Medulla oblongata (tissue), 1 donor: ENCODE results near the gene ARHGAP19.

Experiments
- DNase-seq: peaks from one replicate; pipeline ENCODE4 v3.0.0-alpha.2; 2015; ENCODE audit errors: extremely low spot score

Gene ARHGAP19, protein sequence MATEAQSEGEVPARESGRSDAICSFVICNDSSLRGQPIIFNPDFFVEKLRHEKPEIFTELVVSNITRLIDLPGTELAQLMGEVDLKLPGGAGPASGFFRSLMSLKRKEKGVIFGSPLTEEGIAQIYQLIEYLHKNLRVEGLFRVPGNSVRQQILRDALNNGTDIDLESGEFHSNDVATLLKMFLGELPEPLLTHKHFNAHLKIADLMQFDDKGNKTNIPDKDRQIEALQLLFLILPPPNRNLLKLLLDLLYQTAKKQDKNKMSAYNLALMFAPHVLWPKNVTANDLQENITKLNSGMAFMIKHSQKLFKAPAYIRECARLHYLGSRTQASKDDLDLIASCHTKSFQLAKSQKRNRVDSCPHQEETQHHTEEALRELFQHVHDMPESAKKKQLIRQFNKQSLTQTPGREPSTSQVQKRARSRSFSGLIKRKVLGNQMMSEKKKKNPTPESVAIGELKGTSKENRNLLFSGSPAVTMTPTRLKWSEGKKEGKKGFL

DNA sequence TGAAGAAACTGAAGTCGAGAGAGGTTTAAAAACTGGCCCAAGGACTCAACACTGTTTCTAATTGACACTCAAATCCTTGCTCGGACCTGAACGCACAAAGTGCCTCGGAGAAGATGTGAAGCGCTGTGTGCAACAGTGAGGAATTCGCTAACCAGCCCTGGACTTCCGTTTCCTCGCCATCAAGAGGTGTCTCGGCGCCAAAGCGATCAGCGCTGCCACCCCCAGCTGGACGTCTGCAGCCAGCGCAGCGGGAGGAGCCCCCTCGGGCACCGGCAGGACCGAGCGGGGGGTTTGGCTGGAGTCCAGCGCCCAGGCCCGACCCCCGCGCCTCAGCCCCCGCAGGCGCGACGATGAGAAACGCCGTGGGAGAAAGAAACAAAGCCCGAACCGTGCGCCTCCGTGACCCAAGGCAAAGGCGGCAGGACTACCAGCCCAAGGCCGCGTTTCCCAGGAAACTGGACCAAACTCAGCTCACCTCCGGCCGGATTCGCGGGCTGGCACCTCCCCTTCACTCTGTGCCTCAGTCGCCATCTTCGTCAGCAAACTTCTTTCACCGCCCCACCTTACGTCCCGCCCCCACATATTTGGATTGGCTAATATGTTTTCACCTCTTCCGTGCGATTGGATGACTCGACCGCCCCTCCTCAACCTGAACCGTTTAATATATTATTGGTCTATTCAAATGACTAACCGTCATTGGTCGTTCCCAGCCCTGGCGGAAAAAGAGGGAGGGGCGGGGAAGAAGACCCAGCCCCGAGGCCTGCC is at the start of gene ARHGAP19:
Gene ARHGAP19 (minus strand): TSS at position 541 of the 765 bp plus-strand sequence. CDS start 10 bp downstream, at position 531.
- peak; percentile 99 for DNase-seq

DNA sequence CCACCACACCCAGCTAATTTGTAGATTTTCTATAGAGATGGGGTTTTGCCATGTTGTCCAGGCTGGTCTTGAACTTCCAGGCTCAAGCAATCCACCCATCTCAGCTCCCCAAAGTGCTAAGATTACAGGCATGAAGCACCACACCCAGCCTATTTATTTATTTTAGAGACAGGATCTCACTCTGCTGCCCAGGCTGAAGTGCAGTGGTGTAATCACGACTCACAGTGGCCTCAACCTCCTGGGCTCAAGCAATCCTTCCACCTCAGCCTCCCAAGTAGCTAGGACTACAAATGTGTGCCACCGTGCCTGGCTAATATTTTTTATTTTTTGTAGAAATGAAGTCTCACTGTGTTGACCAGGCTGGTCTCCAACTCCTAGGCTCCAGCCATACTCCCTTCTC is 49.0 kb upstream of the ARHGAP19 start:
- no peak for DNase-seq

DNA sequence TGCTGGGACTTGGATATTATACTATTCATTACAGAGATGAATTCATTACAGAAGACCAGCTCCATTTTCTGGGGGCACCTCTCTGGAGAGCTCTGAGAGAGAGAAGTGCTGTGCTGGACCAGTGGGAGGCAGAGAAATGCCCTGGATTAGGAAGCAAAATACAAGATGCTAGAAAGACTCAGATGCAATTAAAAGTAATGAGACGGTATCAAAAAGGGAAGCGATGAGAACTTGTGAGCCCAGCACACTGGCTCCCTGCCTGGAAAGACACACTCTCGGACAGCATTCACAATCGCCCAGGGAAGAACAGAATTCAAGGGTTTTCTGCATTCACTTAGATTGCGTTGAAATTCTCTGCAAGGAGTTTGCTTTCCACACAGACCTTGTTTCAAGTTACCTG is 45.6 kb upstream of the ARHGAP19 start:
- peak; percentile 16 for DNase-seq

DNA sequence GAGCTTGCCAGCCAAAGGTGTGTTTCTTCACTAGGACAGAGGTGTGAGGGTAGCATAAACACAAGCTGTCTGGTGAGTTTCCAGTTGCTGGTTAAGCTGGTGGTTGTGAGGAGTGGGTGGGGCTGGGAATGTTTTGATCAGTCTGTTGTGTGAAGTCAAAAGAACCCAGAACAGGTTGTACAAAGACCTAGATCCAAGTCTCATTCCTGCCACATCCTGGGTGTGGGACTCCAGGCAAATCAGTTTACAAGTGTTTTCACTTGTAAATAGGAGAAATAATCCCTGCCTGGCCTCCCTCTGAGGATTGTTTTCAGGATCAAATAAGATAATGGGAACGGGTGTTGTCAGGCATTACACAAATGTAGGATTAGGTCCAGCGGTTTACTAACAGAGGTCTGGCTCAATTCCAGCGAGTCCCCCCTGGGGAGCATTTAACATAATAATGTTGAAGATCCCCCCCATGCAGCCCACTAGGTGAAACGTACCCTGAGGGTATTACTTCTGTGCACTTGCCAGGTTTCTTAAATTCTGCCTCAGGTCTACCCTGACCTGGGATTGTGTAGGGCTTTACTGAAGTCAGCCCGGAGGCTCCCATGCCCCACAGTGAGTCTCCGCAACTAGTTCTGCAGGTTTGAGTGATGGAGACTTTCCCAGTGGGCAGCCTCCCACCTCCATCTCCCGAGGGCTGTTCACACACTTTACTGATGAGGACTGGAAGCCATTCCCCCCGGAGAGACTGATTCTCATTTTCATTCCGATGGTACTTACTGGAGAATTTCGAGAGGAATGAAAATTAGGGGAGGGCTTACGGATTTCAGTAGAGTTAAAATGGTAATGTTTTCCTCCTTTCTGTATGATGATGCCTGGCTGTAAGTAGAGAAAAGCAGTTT is 44.8 kb upstream of the ARHGAP19 start:
- no peak for DNase-seq

DNA sequence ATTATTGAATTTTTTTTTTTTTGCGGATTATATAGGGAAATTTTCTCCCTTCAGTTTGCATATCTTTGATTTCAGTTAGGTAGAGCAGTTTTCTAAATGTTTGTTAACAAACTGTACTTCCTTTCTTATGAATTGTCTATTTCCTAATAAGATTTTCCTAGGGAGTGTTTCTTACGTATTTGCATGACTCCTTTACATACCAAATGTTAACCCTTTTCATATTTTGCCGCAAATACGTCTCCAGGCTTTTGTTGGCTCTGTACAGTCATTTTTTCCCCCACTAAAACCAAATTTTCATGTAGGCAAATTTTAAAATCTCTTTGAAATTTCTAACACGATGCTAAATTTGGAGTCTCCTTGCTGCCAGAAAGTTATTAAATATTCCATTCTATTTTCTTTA is 44.0 kb upstream of the ARHGAP19 start:
- DNase-seq = no peak

DNA sequence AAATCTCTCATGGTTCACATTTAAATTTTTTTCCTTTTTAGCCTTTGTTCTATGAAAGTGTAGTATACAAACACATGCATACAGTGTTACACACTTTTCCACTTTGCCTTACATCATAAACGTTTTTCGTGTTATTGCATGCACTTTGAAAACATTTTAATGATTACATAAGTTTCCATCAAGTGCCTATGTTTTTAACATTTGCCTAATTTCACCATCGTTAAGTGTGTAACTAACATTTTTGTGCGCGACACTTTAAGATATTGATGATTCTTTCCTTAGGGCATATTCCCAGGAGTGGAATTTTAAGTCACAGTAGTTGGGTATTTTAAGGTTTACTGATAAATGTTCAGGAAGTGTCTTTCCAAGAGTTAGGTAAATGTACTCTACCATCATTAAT is 43.6 kb upstream of the ARHGAP19 start:
- no peak for DNase-seq

DNA sequence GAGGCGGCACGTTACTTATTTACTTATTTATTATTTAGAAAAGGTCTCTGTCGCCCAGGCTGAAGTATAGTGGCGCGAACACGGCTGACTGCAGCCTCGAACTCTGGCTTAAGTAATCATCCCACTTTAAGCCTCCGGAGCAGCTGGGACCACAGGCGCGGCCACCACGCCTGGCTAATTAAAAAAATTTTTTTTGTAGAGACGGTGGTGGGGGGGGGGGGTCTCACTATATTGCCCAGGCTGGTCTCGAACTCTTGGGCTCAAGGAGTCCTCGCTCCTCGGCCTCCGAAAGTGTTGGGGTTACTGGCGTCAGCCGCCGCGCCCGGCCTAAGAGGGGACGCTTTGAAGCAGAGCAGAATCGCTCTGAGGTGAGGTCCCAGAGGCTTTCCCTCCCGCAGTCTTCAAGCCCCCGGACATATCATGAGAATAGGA is 42.8 kb upstream of the ARHGAP19 start:
- no peak for DNase-seq

DNA sequence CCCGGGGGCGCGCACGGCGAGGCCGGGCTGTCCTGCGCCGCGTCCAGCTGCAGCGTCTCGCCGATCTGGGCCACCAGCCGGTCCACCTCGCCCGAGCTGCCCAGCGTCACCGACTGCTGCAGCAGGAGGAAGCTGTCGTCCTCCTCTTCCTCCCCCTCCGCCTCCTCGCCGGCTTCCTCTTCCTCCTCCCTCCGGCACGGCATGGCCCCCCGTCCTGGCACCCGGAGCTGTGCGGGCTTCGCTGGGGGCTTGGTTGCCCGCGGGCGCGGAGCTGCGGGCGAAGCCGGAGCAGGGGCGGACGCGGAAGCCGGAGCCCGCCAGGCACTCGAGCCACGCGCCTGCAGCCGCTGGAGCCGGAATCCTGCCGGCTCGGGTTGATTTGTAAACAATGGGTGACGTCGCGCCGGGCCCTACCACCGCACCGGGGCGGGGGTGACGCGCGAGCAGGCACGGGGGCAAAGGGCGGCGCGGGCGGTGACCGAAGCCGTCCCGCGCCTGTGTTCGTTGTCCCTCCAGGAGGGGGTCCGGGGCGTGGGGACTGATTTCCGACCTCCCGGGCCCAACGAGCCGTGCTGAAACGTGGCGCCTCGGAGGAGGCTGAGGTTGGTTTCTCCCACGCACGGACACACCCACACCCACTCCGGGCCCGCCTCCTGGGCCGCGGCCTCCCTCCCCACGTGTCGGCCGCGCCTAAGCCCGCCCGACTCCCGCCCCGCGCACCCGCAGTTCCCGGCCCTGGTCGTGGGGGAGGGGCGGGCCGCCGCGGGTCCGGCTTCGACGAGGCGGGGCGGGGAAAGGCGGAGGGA is 42.1 kb upstream of the ARHGAP19 start, which contains the start of gene FRAT2:
Gene FRAT2 (minus strand): TSS at position 360 of the 806 bp plus-strand sequence. CDS start 157 bp downstream, at position 203.
- DNase-seq = peak; percentile 95

DNA sequence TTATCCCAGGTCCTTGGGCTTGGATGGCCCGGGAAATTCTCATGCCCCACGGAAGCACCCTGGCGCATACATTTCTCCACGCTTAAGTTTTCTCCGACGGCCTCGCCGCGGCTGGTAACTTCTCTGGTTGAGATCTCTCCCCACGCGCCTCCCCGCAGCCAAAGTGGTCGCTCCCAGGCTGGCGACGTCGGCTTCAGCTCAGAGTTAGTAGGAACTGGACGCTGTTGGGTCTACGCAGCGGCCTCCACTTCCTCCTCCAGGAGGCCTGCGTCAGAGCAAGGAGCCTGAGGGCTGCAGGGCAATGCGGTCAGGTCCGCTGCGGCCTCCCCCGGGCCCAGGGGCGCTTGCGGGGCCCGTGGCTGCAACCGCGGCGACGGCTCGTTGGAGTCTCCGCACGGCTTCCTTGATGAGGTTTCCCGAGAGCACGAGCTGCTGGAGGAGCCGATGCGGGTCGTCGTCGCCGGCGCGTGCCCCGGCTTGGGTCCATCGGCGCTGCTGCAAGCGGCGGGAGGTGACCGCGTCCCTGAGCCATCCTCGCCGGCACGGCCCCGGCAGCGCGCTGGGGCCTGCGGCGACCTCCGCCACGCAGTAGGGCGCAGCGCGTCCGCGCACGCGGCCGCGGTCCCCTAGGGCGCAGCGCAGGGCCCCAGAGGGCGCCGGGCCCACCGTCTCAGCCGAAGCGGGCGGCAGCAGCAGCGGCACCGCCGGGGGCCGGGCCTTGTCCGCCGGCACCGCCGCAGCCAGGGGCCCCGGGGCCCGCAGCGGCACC is 41.3 kb upstream of the ARHGAP19 start:
- peak; percentile 31 for DNase-seq

DNA sequence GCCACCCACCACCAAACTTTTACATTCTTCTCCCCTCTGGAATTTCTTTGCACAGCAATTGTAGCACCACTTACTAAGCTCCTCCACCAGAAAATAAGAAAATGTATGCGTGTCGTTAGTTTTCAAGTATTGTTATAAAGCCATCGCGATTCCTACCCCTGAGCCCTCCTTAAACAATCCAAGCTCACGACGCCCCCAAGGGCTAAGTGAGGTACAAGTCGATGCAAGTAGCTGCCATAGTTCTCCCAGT is 40.8 kb upstream of the ARHGAP19 start:
- no peak for DNase-seq

DNA sequence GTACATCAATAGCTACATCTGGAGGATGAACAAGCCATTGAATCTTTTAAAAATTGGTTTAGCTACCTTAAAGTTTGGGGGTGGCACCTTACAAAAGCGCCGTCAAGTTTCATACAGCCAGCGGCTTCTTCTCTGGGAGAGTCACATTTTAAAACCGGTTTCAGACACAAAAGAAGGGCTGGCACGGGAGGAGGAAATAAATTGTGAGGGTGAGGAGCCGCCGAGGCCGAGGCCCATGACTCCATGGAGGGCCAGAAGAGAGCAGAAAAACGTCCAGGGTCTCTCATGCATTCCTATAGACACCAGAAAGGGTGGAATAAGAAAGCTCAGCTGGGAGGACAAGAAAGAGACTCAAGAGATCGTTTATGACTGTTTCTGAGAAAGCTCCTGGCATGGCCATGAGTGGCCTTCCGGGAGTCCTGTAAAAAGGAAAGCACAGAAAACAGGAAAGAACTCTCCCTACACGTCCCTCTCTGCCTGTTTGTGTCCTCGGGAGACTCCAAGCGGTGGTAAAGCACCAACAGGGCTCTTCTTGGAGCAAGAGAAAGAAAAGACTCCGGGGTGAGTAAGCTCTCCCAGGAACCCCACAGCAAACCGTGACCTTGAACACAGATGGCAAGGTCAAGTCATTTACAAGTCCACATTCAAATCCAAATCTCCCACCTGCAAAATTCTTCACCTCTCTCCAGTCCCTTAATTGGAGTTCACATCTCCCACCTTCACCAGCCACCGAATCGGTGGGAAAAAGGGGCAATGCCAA is 40.3 kb upstream of the ARHGAP19 start:
- DNase-seq = peak; percentile 87

DNA sequence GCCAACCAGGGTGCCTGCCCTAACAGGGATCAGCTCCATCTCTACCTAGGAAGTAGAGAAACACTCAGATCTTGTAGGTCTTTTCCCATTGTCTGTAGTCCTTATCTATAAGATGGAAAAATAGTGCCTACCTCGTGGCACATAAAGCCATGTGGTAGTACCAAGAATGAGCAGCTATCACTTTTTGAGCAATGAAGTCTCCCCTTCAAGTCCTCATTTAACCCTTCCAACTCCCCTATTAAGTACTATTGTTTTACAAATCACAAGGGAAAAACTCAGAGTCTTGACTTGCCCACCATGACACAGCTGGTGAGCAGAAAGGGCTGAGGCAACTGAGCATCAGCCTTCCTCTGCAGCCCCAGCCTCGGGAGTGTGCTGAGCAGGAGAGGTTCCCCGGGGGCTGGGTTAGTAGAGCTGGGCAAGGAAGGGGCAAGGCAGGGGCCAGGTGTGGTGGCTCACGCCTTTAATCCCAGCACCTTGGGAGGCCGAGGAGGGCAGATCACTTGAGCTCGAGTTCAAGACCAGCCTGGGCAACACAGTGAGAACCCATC is 38.8 kb upstream of the ARHGAP19 start:
- DNase-seq = no peak

DNA sequence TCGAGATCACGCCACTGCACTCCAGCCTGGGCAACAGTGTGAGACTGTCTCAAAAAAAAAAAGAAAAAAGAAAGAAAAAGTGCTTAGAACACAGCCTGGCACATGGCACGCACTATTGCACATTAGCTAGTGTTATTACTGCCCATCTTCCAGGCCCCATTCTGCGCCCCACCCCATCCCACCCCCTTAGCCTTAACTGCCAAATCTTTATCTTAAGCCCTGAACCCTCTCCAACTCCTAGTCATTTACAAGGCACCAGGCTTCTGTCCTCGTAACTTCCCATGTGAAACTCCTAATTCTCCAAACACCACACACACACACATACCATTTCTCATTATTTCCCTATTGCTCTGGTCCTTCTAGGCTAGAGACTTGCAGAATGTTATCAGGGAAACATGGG is 37.3 kb upstream of the ARHGAP19 start:
- DNase-seq = no peak

DNA sequence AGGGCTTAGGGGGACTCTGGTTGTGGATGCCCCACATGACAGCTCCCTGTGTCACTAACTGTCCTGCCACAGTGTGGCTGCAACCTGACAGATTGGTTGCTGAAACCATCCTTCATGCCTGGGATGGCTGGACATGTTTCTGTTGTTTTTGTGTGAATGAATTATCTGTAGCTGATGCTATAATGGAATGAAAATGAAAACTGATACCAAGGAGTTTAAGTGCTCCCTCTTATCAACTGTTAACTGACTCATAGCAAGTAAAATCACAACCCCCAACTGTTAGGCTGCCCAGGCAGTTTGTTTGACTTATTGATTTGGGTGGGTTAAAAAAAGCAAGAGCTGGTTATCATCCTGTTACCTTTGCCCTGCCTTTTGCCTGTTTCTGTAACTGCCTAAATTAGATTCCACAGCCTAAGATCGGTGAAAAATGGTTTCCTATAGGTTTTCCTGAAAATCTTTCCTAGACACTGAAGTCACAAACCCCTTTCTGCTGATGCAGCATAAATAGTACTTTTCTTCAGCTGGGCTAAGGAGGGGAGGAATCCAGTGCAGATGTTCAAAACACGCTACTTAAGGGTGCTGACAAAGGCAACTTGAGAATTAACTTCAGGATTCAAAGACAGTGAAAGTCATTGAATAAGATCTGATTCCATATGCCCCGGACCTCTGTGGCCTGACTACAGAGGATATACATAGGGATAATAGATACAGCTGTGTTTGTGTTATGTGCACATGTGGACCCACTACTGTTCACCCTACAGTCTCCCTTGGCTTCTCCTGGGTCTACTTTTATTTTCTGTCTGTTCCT is 36.4 kb upstream of the ARHGAP19 start:
- no peak for DNase-seq

DNA sequence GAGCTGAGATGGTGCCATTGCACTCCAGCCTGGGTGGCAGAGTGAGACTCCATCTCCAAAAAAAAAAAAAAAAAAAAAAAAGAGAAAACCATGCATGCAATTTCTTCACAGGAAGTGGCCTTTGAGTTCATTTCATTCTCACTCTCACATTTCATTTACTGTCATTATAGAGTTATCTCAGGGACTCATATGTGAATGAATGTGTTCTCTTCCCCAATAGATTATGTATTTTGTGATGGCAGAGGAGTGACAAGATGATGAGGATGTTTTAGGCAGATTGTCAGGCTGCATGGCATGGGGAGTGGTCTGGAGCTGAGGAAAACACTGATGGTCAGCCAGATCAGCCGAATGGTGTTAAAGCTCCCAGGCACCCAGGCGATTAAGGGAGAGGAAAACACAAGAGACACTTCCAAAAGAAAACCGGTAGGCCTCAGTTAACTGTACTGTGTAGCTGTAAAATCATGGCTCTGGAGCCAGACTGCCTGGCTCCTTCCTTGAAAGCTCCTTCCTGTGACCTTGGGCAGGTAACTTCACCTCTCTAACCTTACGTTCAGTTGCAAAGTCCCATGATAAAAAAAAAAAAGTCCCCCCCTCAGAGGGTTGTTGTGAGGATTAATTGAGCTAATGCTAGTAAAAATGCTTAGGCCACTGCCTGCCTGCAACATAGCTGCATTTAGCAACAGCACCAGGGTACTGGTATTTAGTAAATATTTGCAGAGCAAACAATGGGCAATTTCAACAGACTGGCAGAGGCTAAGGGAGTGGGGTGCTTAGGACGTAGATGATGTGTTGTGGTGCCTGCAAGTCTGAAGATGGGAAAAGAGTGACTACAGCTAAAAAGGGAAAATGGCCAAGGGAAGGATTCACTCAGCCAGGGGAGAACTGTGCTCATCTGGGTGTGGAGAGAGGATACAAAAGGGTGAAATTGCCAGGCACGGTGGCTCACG is 35.2 kb upstream of the ARHGAP19 start:
- DNase-seq = no peak

DNA sequence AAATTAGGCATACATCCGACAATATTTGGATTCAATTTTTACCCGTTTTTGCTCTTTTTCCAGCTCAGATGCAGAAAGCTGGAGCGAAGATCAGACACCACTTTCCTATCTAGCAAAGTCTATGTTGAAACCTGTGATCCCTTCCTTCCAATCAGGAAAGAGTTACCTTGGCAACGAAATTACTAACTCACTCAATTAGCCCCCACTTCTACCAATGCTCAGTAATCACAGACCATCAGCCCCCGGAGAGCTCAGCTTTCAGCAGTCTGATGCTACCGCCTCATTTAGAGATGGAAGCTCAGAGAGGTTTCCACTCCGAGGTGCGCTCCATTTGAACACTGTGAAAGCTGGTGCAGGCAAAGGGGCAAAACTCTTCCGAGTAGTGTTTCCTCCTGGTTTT is 33.3 kb upstream of the ARHGAP19 start:
- no peak for DNase-seq

DNA sequence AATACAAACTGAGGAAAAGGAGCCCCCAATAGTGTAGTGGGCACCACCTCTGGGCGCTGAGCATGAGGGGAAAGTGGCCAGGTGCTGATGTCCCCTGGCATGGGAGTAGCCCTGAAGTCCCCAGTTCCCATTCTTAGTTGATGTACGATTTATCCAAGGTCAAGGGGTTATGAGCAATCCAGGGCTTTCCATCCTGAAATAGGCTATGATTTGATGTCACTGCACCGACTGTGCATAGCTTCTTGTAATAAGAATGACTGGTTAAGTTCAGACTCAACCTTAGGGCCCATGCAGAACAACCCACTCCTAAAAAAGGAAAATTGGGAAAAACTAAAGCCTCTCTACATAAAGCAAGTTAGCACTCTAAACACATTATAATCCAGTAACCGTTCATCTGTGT is 31.1 kb upstream of the ARHGAP19 start:
- no peak for DNase-seq
